SK-N-SH (cell line): Measurements from ENCODE around the gene TRAPPC2L.

Experiments used
- CTCF ChIP-seq: fragments of 200-600 bp; sonication (generic); IDR thresholded peaks from 2 replicates; pipeline ENCODE4 v1.6.1; 2017; ENCODE audit warnings: antibody characterized with exemption, mild to moderate bottlenecking, moderate library complexity
- EZH2phosphoT487 ChIP-seq: fragments of 200-600 bp; sonication (generic); IDR thresholded peaks from 2 replicates; pipeline ENCODE4 v1.6.1; 2017; ENCODE audit warnings: low read depth, mixed run types, mild to moderate bottlenecking, antibody characterized with exemption, moderate library complexity, borderline replicate concordance
- GATA2 ChIP-seq: sonication (generic); formaldehyde crosslinking; IDR thresholded peaks from 2 replicates; pipeline ENCODE4 v1.5.0; 2020; ENCODE audit warnings: mild to moderate bottlenecking, missing genetic modification reagents
- MAX ChIP-seq: IDR thresholded peaks from 2 replicates; pipeline ENCODE4 v1.4.0; 2012; ENCODE audit warnings: low read depth
- RCOR1 ChIP-seq: fragments of 150-350 bp; IDR thresholded peaks from 2 replicates; pipeline ENCODE4 v1.6.1; 2017; ENCODE audit warnings: antibody characterized with exemption, low read length
- RXRA ChIP-seq: IDR thresholded peaks from 2 replicates; pipeline ENCODE4 v1.4.0; 2012; ENCODE audit warnings: low read depth, mild to moderate bottlenecking, borderline replicate concordance
- YY1 ChIP-seq: IDR thresholded peaks from 2 replicates; pipeline ENCODE4 v1.4.0; 2012; ENCODE audit warnings: low read depth, mild to moderate bottlenecking

- TF ChIP-seq CTCF, result no peak
- TF ChIP-seq EZH2phosphoT487, result no peak
- no peak for TF ChIP-seq GATA2 (CRISPR knock-in tag)
- no peak for TF ChIP-seq RCOR1
- TF ChIP-seq RXRA, result no peak
- TF ChIP-seq YY1, result no peak
- no peak for TF ChIP-seq MAX
Measured at GRCh38 chr16:88818575-88818874, 38.4 kb upstream of the TRAPPC2L start.
